HepG2 (cell line): Measurements from ENCODE around the gene LIME1. TPM values are rescaled to one million over a fixed set of nuclear protein-coding genes. Genes with fewer than 3 reads are reported as not detected.

ENCODE experiments used
- AFF4 ChIP-seq: sonication (generic); formaldehyde crosslinking; IDR thresholded peaks from 2 replicates; pipeline ENCODE4 v1.4.0; 2020; ENCODE audit warnings: missing genetic modification reagents
- BCLAF1 ChIP-seq: fragments of 450-650 bp; IDR thresholded peaks from 2 replicates; pipeline ENCODE4 v1.6.1; 2017; ENCODE audit warnings: mild to moderate bottlenecking
- CAMTA2 ChIP-seq: sonication (generic); formaldehyde crosslinking; IDR thresholded peaks from 2 replicates; pipeline ENCODE4 v1.4.0; 2020; ENCODE audit warnings: mild to moderate bottlenecking, missing genetic modification reagents, borderline replicate concordance
- CBX2 ChIP-seq, 2 experiments: fragments of 200-600 bp in 1 of 2; sonication (generic); formaldehyde crosslinking in 1 of 2; IDR thresholded peaks; 2 replicates each; pipeline versions ENCODE4 v1.7.0 to v1.8.1; 2018 to 2022; ENCODE audit warnings: low read depth in 2 of 2, low read length in 1 of 2, mild to moderate bottlenecking in 1 of 2, missing genetic modification reagents in 1 of 2
- ELF1 ChIP-seq: sonication (generic); formaldehyde crosslinking; IDR thresholded peaks from 2 replicates; pipeline ENCODE4 v1.4.0; 2020; ENCODE audit warnings: missing genetic modification reagents
- HMG20A ChIP-seq: IDR thresholded peaks from 2 replicates; pipeline ENCODE4 v1.6.1; 2016; ENCODE audit warnings: borderline replicate concordance
- IKZF1 ChIP-seq: fragments of 450-650 bp; IDR thresholded peaks from 2 replicates; pipeline ENCODE4 v1.7.1; 2016
- IKZF5 ChIP-seq: IDR thresholded peaks from 2 replicates; pipeline ENCODE4 v1.6.1; 2018; ENCODE audit warnings: missing genetic modification reagents, mild to moderate bottlenecking, missing compliant biosample characterization
- PAXIP1 ChIP-seq: sonication (generic); formaldehyde crosslinking; conservative IDR thresholded peaks from 2 replicates; pipeline ENCODE4 v1.4.0; 2020; ENCODE audit warnings: mild to moderate bottlenecking, missing genetic modification reagents, moderate library complexity
- ZBTB1 ChIP-seq: sonication (generic); formaldehyde crosslinking; IDR thresholded peaks from 2 replicates; pipeline ENCODE4 v1.4.0; 2020; ENCODE audit warnings: missing genetic modification reagents, borderline replicate concordance
- ZBTB42 ChIP-seq: sonication (generic); formaldehyde crosslinking; IDR thresholded peaks from 2 replicates; pipeline ENCODE4 v1.5.0; 2020; ENCODE audit warnings: mild to moderate bottlenecking, missing genetic modification reagents
- ZNF276 ChIP-seq: sonication (generic); formaldehyde crosslinking; IDR thresholded peaks from 2 replicates; pipeline ENCODE4 v1.4.0; 2020; ENCODE audit warnings: mild to moderate bottlenecking, low read depth, missing genetic modification reagents
- ZNF614 ChIP-seq: IDR thresholded peaks from 2 replicates; pipeline ENCODE4 v1.6.1; 2018; ENCODE audit warnings: missing biosample characterization, missing genetic modification reagents, inconsistent platforms, borderline replicate concordance
- polyA plus RNA-seq, 8 experiments: library from polyadenylated mRNA; depleted of rRNA in 3 of 8; stranded (reverse) in 7 of 8; unstranded in 1 of 8; fragments of >200 nt; fragmentation: Illumina TruSeq in 4 of 8; extraction: Trizol in 4 of 8; gene quantifications; 2 replicates each; pipeline versions ENCODE4 v1.2.1 to v1.2.3, GENCODE V29; 2011 to 2016; ENCODE audit warnings: low read depth in 4 of 8, missing spikeins in 1 of 8, mixed read lengths in 1 of 8; ENCODE audit not compliant: insufficient read depth in 1 of 8
- total RNA-seq, 5 experiments: library from RNA; depleted of rRNA; stranded (reverse); fragments of >200 nt; fragmentation: Illumina TruSeq; extraction: Trizol; gene quantifications; 2 replicates each; pipeline ENCODE4 v1.2.3, GENCODE V29; 2016; ENCODE audit warnings: low read depth in 1 of 5

Gene LIME1
- total and polyA plus RNA-seq, 2 of the 13 experiments (the other 11 are each of a cell fraction or from before 2014, with no cell fraction given) = 13.0 to 61.5 TPM

- no peak for TF ChIP-seq AFF4 (CRISPR knock-in tag)
- peak; percentile 12; the same call in 1 of the 2 replicates for TF ChIP-seq ZBTB1 (CRISPR knock-in tag)
- peak; percentile 50; the same call in 1 of the 2 replicates for TF ChIP-seq IKZF5 (CRISPR knock-in tag)
- TF ChIP-seq CAMTA2 (CRISPR knock-in tag) = peak; percentile 31
- peak; percentile 21 for TF ChIP-seq ELF1 (CRISPR knock-in tag)
- no peak for TF ChIP-seq ZNF614 (CRISPR knock-in tag)
- no peak for TF ChIP-seq HMG20A (CRISPR knock-in tag)
- TF ChIP-seq ZBTB42 (CRISPR knock-in tag) = 0 out of 2 replicates have a peak, but pooled peaks have one; percentile 54
- no peak for TF ChIP-seq CBX2 (IDR thresholded peaks at IDR 0.05; ENCODE audit: low read depth, low read length)
- TF ChIP-seq CBX2 (CRISPR knock-in tag; IDR thresholded peaks at IDR 0.05; ENCODE audit: low read depth) = no peak
- TF ChIP-seq ZNF276 = peak; percentile 18; the same call in 1 of the 2 replicates
- TF ChIP-seq IKZF1 = no peak
- no peak for TF ChIP-seq BCLAF1
- TF ChIP-seq PAXIP1 (CRISPR knock-in tag) = no peak
Observed at GRCh38 chr20:63736893-63737694, 630 bp downstream of the LIME1 start (continued).
